Measurements from ENCODE around the gene OR14A16. TPM values are rescaled to one million over a fixed set of nuclear protein-coding genes. Genes with fewer than 3 reads are reported as not detected.

The OR14A16 gene
- total RNA-seq, 2 donors from 2014 or later, result not detected

DNA sequence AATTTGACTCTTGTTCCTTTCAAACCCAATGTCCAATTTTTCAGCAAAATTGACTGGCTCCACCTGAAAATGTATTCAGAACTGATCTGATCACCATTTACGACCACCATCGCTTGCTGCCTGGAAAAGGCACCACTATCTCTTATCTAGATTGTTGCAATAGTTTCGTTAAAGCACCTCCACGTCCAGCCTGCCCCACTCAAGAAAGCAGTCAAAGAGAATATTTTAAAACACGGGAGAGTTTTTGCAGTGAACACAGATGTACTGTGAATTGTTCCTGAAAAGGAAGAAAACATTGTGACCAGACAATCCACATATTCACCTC lies 21.7 kb upstream of the OR14A16 start:
- no peaks in the 10 kb centered on the region for H3K4me1 ChIP-seq
- no peaks in the 10 kb centered on the region for H3K36me3 ChIP-seq
- TF ChIP-seq, protein P1, sequence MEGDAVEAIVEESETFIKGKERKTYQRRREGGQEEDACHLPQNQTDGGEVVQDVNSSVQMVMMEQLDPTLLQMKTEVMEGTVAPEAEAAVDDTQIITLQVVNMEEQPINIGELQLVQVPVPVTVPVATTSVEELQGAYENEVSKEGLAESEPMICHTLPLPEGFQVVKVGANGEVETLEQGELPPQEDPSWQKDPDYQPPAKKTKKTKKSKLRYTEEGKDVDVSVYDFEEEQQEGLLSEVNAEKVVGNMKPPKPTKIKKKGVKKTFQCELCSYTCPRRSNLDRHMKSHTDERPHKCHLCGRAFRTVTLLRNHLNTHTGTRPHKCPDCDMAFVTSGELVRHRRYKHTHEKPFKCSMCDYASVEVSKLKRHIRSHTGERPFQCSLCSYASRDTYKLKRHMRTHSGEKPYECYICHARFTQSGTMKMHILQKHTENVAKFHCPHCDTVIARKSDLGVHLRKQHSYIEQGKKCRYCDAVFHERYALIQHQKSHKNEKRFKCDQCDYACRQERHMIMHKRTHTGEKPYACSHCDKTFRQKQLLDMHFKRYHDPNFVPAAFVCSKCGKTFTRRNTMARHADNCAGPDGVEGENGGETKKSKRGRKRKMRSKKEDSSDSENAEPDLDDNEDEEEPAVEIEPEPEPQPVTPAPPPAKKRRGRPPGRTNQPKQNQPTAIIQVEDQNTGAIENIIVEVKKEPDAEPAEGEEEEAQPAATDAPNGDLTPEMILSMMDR (IDR thresholded peaks at IDR 0.05), result no peak
- H3K9ac ChIP-seq (ENCODE audit: low read depth in 2 of 2, low read length in 2 of 2), result no peak overlapping the region
- H3K27ac ChIP-seq, result no peak overlapping the region
- DNase-seq, result no peak
- H3K27me3 ChIP-seq, result no peaks in the 10 kb centered on the region
- no peaks in the 10 kb centered on the region for H3K9me3 ChIP-seq
- intact Hi-C loops (cut with DNase I), result no loop called here
- no peak overlapping the region for H3K4me3 ChIP-seq

DNA sequence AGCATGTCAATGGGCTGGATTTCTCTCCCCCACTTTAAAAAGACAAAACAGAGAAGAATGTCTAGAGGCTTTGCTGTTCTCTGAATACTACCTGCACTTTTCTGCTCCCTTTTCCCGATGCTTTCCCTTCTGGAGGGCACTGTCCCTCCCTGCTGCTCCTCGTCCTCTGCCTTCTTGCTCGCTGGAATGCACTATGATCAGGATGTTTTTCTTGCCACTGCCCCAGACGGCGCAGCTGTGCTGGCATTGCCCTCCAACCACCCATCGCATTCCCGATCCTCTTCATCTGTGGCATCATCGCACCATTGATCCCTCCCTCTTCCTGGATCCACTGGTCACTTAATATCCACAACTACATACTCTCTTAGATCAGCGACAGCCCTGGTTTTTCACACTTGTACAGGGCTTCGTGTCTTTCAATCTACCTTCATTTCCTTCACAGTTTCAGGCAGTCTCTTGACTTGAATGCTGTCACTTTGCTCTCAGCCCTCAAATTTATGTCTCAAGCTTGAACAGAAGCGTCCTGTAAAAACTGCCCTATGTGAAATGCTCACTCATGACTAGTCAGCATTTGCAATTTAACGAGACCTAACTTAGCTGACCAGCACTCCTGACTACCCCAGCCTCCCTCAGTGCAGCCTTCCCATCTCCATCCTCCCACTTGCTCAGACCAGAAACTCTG lies 21.2 kb upstream of the OR14A16 start:
- TF ChIP-seq, protein P1 (IDR thresholded peaks at IDR 0.05), result no peak
- no peaks in the 10 kb centered on the region for H3K36me3 ChIP-seq

DNA sequence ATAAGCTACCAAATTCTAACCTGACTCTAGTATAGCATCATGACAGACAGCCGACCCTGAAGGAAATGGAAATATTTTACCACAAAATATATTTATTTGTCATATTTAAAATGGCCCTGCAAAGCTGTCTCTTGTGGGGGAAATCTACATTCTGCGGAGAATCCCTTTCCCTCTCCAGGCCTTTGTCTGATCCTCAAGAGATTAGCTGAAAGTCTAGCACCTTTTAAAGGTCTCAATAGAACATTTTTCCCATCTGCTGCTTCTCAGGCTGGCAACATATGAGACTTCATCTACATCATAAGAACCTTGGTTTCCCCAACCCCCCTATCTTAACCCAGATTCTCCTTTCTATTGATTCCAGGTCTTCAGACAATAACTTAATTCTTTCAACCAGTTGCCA lies 19.5 kb upstream of the OR14A16 start:
- no peaks in the 10 kb centered on the region for H3K36me3 ChIP-seq
- no peaks in the 10 kb centered on the region for H3K9me3 ChIP-seq
- H3K9ac ChIP-seq (ENCODE audit: low read depth in 2 of 2, low read length in 2 of 2), result no peak overlapping the region
- DNase-seq, result no peak
- intact Hi-C loops (cut with DNase I), result no loop called here
- no peaks in the 10 kb centered on the region for H3K4me1 ChIP-seq
- H3K4me3 ChIP-seq, result no peak overlapping the region
- no peak overlapping the region for H3K27ac ChIP-seq
- TF ChIP-seq, protein P1 (IDR thresholded peaks at IDR 0.05), result no peak
- no peaks in the 10 kb centered on the region for H3K27me3 ChIP-seq

More for the DNA sequence above, 21.2 kb upstream of the OR14A16 start:
- Histone ChIP-seq H3K9me3 (no peaks in the 10 kb centered on the region), H3K9ac (ENCODE audit: low read depth in 2 of 2, low read length in 2 of 2) (no peak overlapping the region), H3K27ac (no peak overlapping the region), H3K27me3 (no peaks in the 10 kb centered on the region), H3K4me3 (no peak overlapping the region), H3K4me1 (no peaks in the 10 kb centered on the region)
- intact Hi-C loops (cut with DNase I), result no loop called here
- DNase-seq, result no peak

DNA sequence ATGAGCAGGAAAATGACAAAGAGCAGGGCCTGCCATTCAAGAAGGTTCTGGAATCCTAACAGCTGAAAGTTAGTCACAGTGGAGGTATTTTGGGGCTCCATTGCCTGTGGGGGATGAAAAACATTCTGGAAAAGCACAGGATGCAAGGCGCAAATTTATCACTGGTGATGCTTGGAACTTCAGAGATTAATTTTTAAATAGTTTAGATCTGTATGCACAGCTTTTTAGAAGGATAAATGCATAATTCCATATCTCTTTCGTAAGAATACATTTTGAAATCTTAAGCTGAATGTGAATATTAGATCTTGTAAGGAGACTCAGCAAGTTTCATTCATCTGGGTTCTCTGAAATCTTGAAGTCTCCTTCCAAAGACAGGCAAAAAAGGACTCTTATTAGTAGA lies 17.9 kb upstream of the OR14A16 start, which contains the start of gene OR11L1:
TSS of gene OR11L1 (minus strand) at position 101 of the 400 bp plus-strand sequence. CDS start at position 101, 0 bp downstream.
- intact Hi-C loops (cut with DNase I), result no loop called here
- H3K27ac ChIP-seq, result no peak within 1 kb of the TSS
- TF ChIP-seq, protein P1 (IDR thresholded peaks at IDR 0.05), result no peak

DNA sequence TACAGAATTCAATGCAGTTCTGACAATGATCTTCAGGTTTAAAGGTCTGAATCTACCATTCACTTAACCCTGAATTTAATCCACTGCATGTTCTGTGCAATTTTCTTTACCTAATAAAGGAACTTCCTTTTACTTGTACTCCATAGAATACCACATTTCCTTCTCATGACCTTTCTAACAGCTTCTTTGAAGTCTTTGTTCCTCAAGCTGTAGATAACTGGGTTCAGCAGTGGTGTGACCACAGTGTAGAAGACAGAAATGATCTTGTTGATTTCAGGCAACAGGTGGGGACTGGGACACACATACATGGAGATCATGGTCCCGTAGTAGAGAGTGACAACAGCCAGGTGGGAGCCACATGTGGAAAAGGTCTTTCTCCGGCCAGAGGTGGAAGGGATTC lies 16.9 kb upstream of the OR14A16 start:
- Histone ChIP-seq H3K9ac (ENCODE audit: low read depth in 2 of 2, low read length in 2 of 2) (no peak overlapping the region), H3K9me3 (no peaks in the 10 kb centered on the region), H3K4me3 (no peak overlapping the region), H3K27me3 (no peaks in the 10 kb centered on the region), H3K36me3 (no peaks in the 10 kb centered on the region), H3K27ac (no peak overlapping the region), H3K4me1 (no peaks in the 10 kb centered on the region)
- TF ChIP-seq, protein P1 (IDR thresholded peaks at IDR 0.05), result no peak
- intact Hi-C loops (cut with DNase I), result no loop called here
- DNase-seq, result no peak

More for the DNA sequence above, 17.9 kb upstream of the OR14A16 start, which contains the start of gene OR11L1:
- Histone ChIP-seq H3K4me1 (no peaks in the 10 kb centered on the region), H3K27me3 (no peaks in the 10 kb centered on the region), H3K9me3 (no peaks in the 10 kb centered on the region), H3K9ac (ENCODE audit: low read depth in 2 of 2, low read length in 2 of 2) (no peak within 1 kb of the TSS), H3K36me3 (no peaks in the 10 kb centered on the region), H3K4me3 (no peak within 1 kb of the TSS)
- DNase-seq, result no peak

Measured in colonic mucosa (tissue), 4 donors.